Kidney epithelial cell (primary cell): ENCODE data around the gene RASSF3. TPM values are rescaled to one million over a fixed set of nuclear protein-coding genes. Genes with fewer than 3 reads are reported as not detected.

ENCODE experiments used
- total RNA-seq: library from RNA; depleted of rRNA; stranded (reverse); fragments of >200 nt; gene quantifications from 2 replicates; pipeline ENCODE4 v1.2.3, GENCODE V29; 2015

Gene RASSF3
- total RNA-seq, 1 donor from 2014 or later = 25.7 TPM

Other genes with a start within 250 kb of the RASSF3 start
- gene C12orf56, start 219.7 kb upstream of the RASSF3 start, total RNA-seq = 0.55 and 0.84 TPM in 2 replicates
- gene XPOT, start 206.1 kb upstream of the RASSF3 start, total RNA-seq = 127 and 129 TPM in 2 replicates
- 20.9 and 21.0 TPM in 2 replicates for gene TBK1, start 158.4 kb upstream of the RASSF3 start, total RNA-seq
- 114 and 120 TPM in 2 replicates for gene GNS, start 148.9 kb downstream of the RASSF3 start, total RNA-seq
- gene TBC1D30, start 214.2 kb downstream of the RASSF3 start, total RNA-seq = 3.7 and 4.6 TPM in 2 replicates